Skeletal muscle tissue (tissue), 4 donors: Measurements from ENCODE around the gene ORMDL2. TPM values are rescaled to one million over a fixed set of nuclear protein-coding genes. Genes with fewer than 3 reads are reported as not detected.

ENCODE experiments used
- H3K27ac ChIP-seq: one replicate; pipeline ENCODE4 v1.7.0; 2013; ENCODE audit warnings: mild to moderate bottlenecking, low read depth, low read length, inconsistent platforms
- H3K27me3 ChIP-seq, 3 donors: one replicate each; pipeline ENCODE4 v1.7.0; 2013; ENCODE audit warnings: low read length in 3 of 3; ENCODE audit not compliant: control insufficient read depth in 3 of 3, insufficient read depth in 3 of 3
- H3K36me3 ChIP-seq, 3 donors: one replicate each; pipeline ENCODE4 v1.7.0; 2013; ENCODE audit warnings: low read length in 3 of 3; ENCODE audit not compliant: control insufficient read depth in 3 of 3, insufficient read depth in 3 of 3
- H3K4me1 ChIP-seq, 3 donors: one replicate each; pipeline ENCODE4 v1.7.0; 2013; ENCODE audit warnings: low read length in 3 of 3, mild to moderate bottlenecking in 3 of 3; ENCODE audit not compliant: control insufficient read depth in 3 of 3, insufficient read depth in 3 of 3
- H3K4me3 ChIP-seq, 3 donors: one replicate each; pipeline ENCODE4 v1.7.0; 2013; ENCODE audit warnings: low read length in 3 of 3
- H3K9ac ChIP-seq, 3 donors: one replicate each; pipeline ENCODE4 v1.7.0; 2013; ENCODE audit warnings: low read length in 3 of 3, mild to moderate bottlenecking in 3 of 3, moderate library complexity in 2 of 3, low read depth in 1 of 3
- H3K9me3 ChIP-seq, 3 donors: one replicate each; pipeline ENCODE4 v1.7.0; 2013; ENCODE audit warnings: low read length in 3 of 3; ENCODE audit not compliant: control insufficient read depth in 3 of 3
- total RNA-seq: library from RNA; depleted of rRNA; stranded (reverse); fragments of >200 nt; gene quantifications from one replicate; pipeline ENCODE4 v1.2.3, GENCODE V29; 2014
- donor health status: Osteomylitis.

Gene ORMDL2
- total RNA-seq, 1 donor from 2014 or later, result 11.0 TPM

- H3K27ac ChIP-seq, result no peak overlapping the region
- no peak overlapping the region for H3K9ac ChIP-seq
- peaks cover 9 to 30% (median 15%) of the 10 kb centered on the region in 3 donors for H3K36me3 ChIP-seq
- peaks cover 0 to 1% (median 0%) of the 10 kb centered on the region in 3 donors for H3K4me1 ChIP-seq
- H3K9me3 ChIP-seq, result no peaks in the 10 kb centered on the region
- no peak overlapping the region for H3K4me3 ChIP-seq
- H3K27me3 ChIP-seq, result no peaks in the 10 kb centered on the region
Measured at GRCh38 chr12:55806982-55807381, 10.9 kb upstream of the ORMDL2 start.

GRCh38 chr12:55809274-55809673 is 8.6 kb upstream of the ORMDL2 start:
- Histone ChIP-seq H3K27ac (no peak overlapping the region), H3K9me3 (no peaks in the 10 kb centered on the region), H3K9ac (no peak overlapping the region), H3K4me1 (peaks cover 0 to 5% (median 2%) of the 10 kb centered on the region in 3 donors), H3K36me3 (peaks cover 7 to 20% (median 9%) of the 10 kb centered on the region in 3 donors), H3K27me3 (no peaks in the 10 kb centered on the region), H3K4me3 (no peak overlapping the region)

GRCh38 chr12:55812088-55812487 is 5.8 kb upstream of the ORMDL2 start:
- H3K4me1 ChIP-seq, result peaks cover 13 to 18% (median 13%) of the 10 kb centered on the region in 3 donors
- H3K36me3 ChIP-seq, result peaks cover 7 to 16% (median 15%) of the 10 kb centered on the region in 3 donors
- H3K4me3 ChIP-seq, result no peak overlapping the region
- H3K27ac ChIP-seq, result no peak overlapping the region
- no peaks in the 10 kb centered on the region for H3K27me3 ChIP-seq
- H3K9me3 ChIP-seq, result no peaks in the 10 kb centered on the region
- H3K9ac ChIP-seq, result no peak overlapping the region

GRCh38 chr12:55814257-55814656 is 3.6 kb upstream of the ORMDL2 start:
- Histone ChIP-seq H3K27me3 (no peaks in the 10 kb centered on the region), H3K27ac (no peak overlapping the region), H3K36me3 (peaks cover 2 to 9% (median 5%) of the 10 kb centered on the region in 3 donors), H3K4me1 (peaks cover 20 to 31% (median 21%) of the 10 kb centered on the region in 3 donors), H3K4me3 (no peak overlapping the region), H3K9me3 (no peaks in the 10 kb centered on the region), H3K9ac (no peak overlapping the region)

GRCh38 chr12:55815473-55815872 is 2.4 kb upstream of the ORMDL2 start:
- peaks cover 20 to 31% (median 21%) of the 10 kb centered on the region in 3 donors for H3K4me1 ChIP-seq
- no peak overlapping the region for H3K27ac ChIP-seq

GRCh38 chr12:55816881-55817344 is 928 bp upstream of the ORMDL2 start:
- H3K9ac ChIP-seq, result peak overlapping the region; percentile 92 to 94 (median 93)
- peak overlapping the region; percentile 94 to 99 (median 94) for H3K4me3 ChIP-seq
- peaks cover 18 to 30% (median 19%) of the 10 kb centered on the region in 3 donors for H3K36me3 ChIP-seq
- peak overlapping the region; percentile 90 for H3K27ac ChIP-seq
- no peaks in the 10 kb centered on the region for H3K9me3 ChIP-seq
- no peaks in the 10 kb centered on the region for H3K27me3 ChIP-seq
- H3K4me1 ChIP-seq, result peaks cover 20 to 30% (median 21%) of the 10 kb centered on the region in 3 donors

More at GRCh38 chr12:55815473-55815872, 2.4 kb upstream of the ORMDL2 start:
- Histone ChIP-seq H3K9ac (no peak overlapping the region), H3K9me3 (no peaks in the 10 kb centered on the region), H3K36me3 (peaks cover 11 to 16% (median 12%) of the 10 kb centered on the region in 3 donors), H3K4me3 (no peak overlapping the region), H3K27me3 (no peaks in the 10 kb centered on the region)

GRCh38 chr12:55818140-55818728 is 393 bp downstream of the ORMDL2 start:
- Histone ChIP-seq H3K4me1 (peaks cover 20 to 28% (median 21%) of the 10 kb centered on the region in 3 donors), H3K27me3 (no peaks in the 10 kb centered on the region), H3K4me3 (peak overlapping the region; percentile 81 to 93 (median 82)), H3K27ac (peak overlapping the region; percentile 34), H3K9ac (peak overlapping the region; percentile 68 to 81 (median 81)), H3K36me3 (peaks cover 25 to 42% (median 29%) of the 10 kb centered on the region in 3 donors), H3K9me3 (no peaks in the 10 kb centered on the region)

- Histone ChIP-seq H3K9ac (peak overlapping the region in 1 of 3 donors; percentile 68), H3K9me3 (no peaks in the 10 kb centered on the region), H3K4me3 (peak overlapping the region in 2 of 3 donors; percentile 81 to 82), H3K36me3 (peaks cover 25 to 43% (median 29%) of the 10 kb centered on the region in 3 donors), H3K4me1 (peaks cover 19 to 28% (median 20%) of the 10 kb centered on the region in 3 donors), H3K27me3 (no peaks in the 10 kb centered on the region), H3K27ac (no peak overlapping the region)
Measured at GRCh38 chr12:55818886-55819285, 1.0 kb downstream of the ORMDL2 start.

- Histone ChIP-seq H3K36me3 (peaks cover 25 to 37% (median 29%) of the 10 kb centered on the region in 3 donors), H3K9me3 (no peaks in the 10 kb centered on the region), H3K27me3 (no peaks in the 10 kb centered on the region), H3K4me1 (peaks cover 17 to 19% (median 18%) of the 10 kb centered on the region in 3 donors), H3K4me3 (no peak overlapping the region), H3K27ac (no peak overlapping the region), H3K9ac (no peak overlapping the region)
Measured at GRCh38 chr12:55820679-55821078, 2.8 kb downstream of the ORMDL2 start.

- H3K36me3 ChIP-seq, result peaks cover 25 to 38% (median 31%) of the 10 kb centered on the region in 3 donors
- H3K4me1 ChIP-seq, result peaks cover 13 to 20% (median 15%) of the 10 kb centered on the region in 3 donors
- H3K27me3 ChIP-seq, result no peaks in the 10 kb centered on the region
Measured at GRCh38 chr12:55822228-55822627, 4.4 kb downstream of the ORMDL2 start.

More at GRCh38 chr12:55822228-55822627, 4.4 kb downstream of the ORMDL2 start:
- Histone ChIP-seq H3K9ac (no peak overlapping the region), H3K27ac (no peak overlapping the region), H3K4me3 (no peak overlapping the region), H3K9me3 (no peaks in the 10 kb centered on the region)
